Prostate gland (tissue), 2 donors: Measurements from ENCODE around the gene ARSI.

Experiments used
- CTCF ChIP-seq, 4 experiments: fragments of 200-600 bp in 2 of 4; fragments of 450-650 bp in 2 of 4; sonication (generic) in 2 of 4; IDR thresholded peaks; 1 replicate in 3 of 4; 2 replicates in 1 of 4; pipeline ENCODE4 v1.5.1; 2016 to 2019; ENCODE audit warnings: antibody characterized with exemption in 4 of 4, mild to moderate bottlenecking in 2 of 4, moderate library complexity in 2 of 4
- POLR2A ChIP-seq: fragments of 450-650 bp; IDR thresholded peaks from one replicate; pipeline ENCODE4 v1.6.1; 2016; ENCODE audit warnings: antibody characterized with exemption, mild to moderate bottlenecking
- POLR2AphosphoS5 ChIP-seq: sonication (generic); formaldehyde crosslinking; IDR thresholded peaks from one replicate; pipeline ENCODE4 v1.6.1; 2017; ENCODE audit warnings: antibody characterized with exemption

- no peak for TF ChIP-seq CTCF (IDR thresholded peaks at IDR 0.05)
- no peak for TF ChIP-seq POLR2A
- no peak for TF ChIP-seq POLR2AphosphoS5
Measured at GRCh38 chr5:150293091-150293941, 9.4 kb downstream of the ARSI start.
